ENCODE results near the gene ZNF22. TPM values are rescaled to one million over a fixed set of nuclear protein-coding genes. Genes with fewer than 3 reads are reported as not detected.

Gene ZNF22
- total RNA-seq, 1 donor = 21.2 TPM

DNA sequence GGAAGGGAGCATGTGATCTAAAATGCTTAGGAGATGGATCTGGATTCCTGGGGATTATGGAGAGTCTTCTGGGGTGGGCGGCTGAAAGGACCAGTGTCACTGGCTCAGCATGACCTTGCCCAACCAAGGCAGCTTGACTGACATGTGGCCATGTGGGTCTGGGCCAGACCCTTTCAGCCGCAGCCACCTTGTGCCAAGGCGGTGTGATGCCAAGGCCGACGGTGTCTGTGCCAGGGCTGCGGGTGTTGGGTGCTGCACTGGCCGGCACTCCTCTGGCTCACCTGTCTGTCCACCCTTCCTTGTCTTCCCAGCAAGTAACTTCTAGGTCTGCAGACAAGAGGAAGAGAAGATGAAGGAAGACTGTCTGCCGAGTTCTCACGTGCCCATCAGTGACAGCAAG is 30.9 kb upstream of the ZNF22 start:
- TF ChIP-seq CTCF (IDR thresholded peaks at IDR 0.05; ENCODE audit: insufficient read depth, low read depth, low read length) = no peak
- H3K4me3 ChIP-seq (ENCODE audit: low read depth, low read length) = no peak overlapping the region
- DNase-seq (ENCODE audit: low read depth) = no peak

DNA sequence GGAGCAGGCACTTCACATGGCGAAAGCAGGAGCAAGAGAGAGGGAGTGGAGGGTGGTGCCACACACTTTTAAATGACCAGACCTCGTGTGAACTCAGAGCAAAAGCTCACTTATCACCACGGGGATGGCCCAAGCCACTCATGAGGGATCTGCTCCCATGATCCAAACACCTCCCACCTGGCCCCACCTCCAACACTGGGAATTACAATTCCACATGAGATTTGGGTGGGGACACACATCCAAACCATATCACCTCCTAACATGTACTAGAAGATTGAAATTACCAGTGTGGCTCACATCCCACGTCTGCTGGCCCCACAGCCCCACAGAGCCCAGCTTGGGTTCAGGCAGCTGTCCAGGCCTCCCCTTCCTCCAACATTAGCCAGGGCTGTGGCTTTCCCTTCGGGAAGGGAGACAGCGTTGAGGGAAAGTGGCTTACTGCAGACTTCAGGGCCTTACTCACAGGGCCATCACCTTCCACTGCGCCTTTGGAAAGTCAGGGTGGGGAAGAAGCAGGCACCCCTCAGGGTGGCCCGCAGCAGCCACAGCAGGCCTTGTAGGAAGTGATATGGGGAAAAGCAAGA is 29.8 kb upstream of the ZNF22 start:
- DNase-seq (ENCODE audit: low read depth) = no peak
- TF ChIP-seq CTCF (IDR thresholded peaks at IDR 0.05; ENCODE audit: insufficient read depth, low read depth, low read length) = no peak

DNA sequence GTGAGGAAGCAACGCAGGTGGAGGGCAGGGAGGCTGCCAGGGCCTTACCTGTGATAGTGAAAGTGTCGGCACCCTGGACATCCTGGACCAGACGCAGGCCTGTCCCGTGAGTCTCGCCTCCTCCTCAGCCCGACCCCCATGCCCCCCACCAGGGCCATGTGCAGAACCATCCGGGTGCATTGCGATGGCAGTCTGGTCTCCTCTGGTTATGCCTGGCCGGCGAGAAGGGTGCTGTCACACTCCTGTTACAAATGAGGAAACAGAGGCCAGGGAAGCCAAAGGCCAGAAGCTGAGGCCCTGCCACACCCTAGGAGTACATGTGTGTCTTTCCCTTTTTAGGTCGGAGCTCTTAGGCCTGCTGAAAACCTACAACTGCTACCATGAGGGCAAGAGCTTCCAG is 29.3 kb upstream of the ZNF22 start:
- DNase-seq (ENCODE audit: low read depth) = no peak
- no peak for TF ChIP-seq CTCF (IDR thresholded peaks at IDR 0.05; ENCODE audit: insufficient read depth, low read depth, low read length)
- H3K4me3 ChIP-seq (ENCODE audit: low read depth, low read length) = no peak overlapping the region

More for the DNA sequence above, 29.8 kb upstream of the ZNF22 start:
- no peak overlapping the region for H3K4me3 ChIP-seq (ENCODE audit: low read depth, low read length)

- DNase-seq (ENCODE audit: low read depth) = no peak
- H3K4me3 ChIP-seq (ENCODE audit: low read depth, low read length) = no peak overlapping the region
- no peak for TF ChIP-seq CTCF (IDR thresholded peaks at IDR 0.05; ENCODE audit: insufficient read depth, low read depth, low read length)
Observed at GRCh38 chr10:44971935-44972757, 28.6 kb upstream of the ZNF22 start.

GRCh38 chr10:44972874-44973306 is 27.8 kb upstream of the ZNF22 start:
- no peak for TF ChIP-seq CTCF (IDR thresholded peaks at IDR 0.05; ENCODE audit: insufficient read depth, low read depth, low read length)
- H3K4me3 ChIP-seq (ENCODE audit: low read depth, low read length) = no peak overlapping the region
- no peak for DNase-seq (ENCODE audit: low read depth)

GRCh38 chr10:44973323-44974081 is 27.2 kb upstream of the ZNF22 start:
- H3K4me3 ChIP-seq (ENCODE audit: low read depth, low read length) = no peak overlapping the region
- TF ChIP-seq CTCF (IDR thresholded peaks at IDR 0.05; ENCODE audit: insufficient read depth, low read depth, low read length) = no peak
- DNase-seq (ENCODE audit: low read depth) = no peak
